SK-N-MC (cell line): Measurements from ENCODE around the gene ZNF536.
"Not testable (repeated sequence)": the region's sequence is repeated elsewhere in the genome, so short reads cannot be mapped to it uniquely, and the experiment has no call there.

ENCODE experiments used
- EZH2 ChIP-seq: fragments of 200-600 bp; sonication (generic); IDR thresholded peaks from one replicate; pipeline ENCODE4 v1.6.1; 2017; ENCODE audit warnings: antibody characterized with exemption
- POLR2AphosphoS5 ChIP-seq: IDR thresholded peaks from 2 replicates; pipeline ENCODE4 v1.6.1; 2012; ENCODE audit warnings: mild to moderate bottlenecking, low read depth, low read length, borderline replicate concordance

GRCh38 chr19:30346468-30346867 is 25.7 kb upstream of the ZNF536 start:
- TF ChIP-seq POLR2AphosphoS5, EZH2: not testable (repeated sequence)
